ENCODE data around the gene WNK1.
"Not testable (repeated sequence)": the region's sequence is repeated elsewhere in the genome, so short reads cannot be mapped to it uniquely, and the experiment has no call there.

Gene WNK1

GRCh38 chr12:749751-750270 is 2.6 kb upstream of the WNK1 start:
- no peak for DNase-seq

- DNase-seq, result no peak
These were observed 1.8 kb upstream of the WNK1 start for GRCh38 chr12:750366-751191.

GRCh38 chr12:751192-751998 is 984 bp upstream of the WNK1 start:
- peak; percentile 94 to 98 for DNase-seq

GRCh38 chr12:752695-753610 is 574 bp downstream of the WNK1 start:
- peak; percentile 18 to 50 for DNase-seq

- DNase-seq, result peak; percentile 21 to 68
These were observed 1.5 kb downstream of the WNK1 start for GRCh38 chr12:753611-754472.

GRCh38 chr12:754473-754820 is 2.1 kb downstream of the WNK1 start:
- DNase-seq, result no peak

GRCh38 chr12:754851-755562 is 2.6 kb downstream of the WNK1 start:
- peak; percentile 22 to 85 for DNase-seq

GRCh38 chr12:759628-760027 is 7.2 kb downstream of the WNK1 start:
- no peak for DNase-seq

- DNase-seq, result no peak
These were observed 8.9 kb downstream of the WNK1 start for GRCh38 chr12:761256-761655.

- no peak for DNase-seq
These were observed 13.5 kb downstream of the WNK1 start for GRCh38 chr12:765840-766239.

GRCh38 chr12:768434-768833 is 16.1 kb downstream of the WNK1 start:
- DNase-seq, result no peak

- no peak for DNase-seq
These were observed 18.1 kb downstream of the WNK1 start for GRCh38 chr12:770479-770878.

GRCh38 chr12:772056-772697 is 19.8 kb downstream of the WNK1 start:
- DNase-seq, result no peak

- DNase-seq, result no peak
These were observed 21.8 kb downstream of the WNK1 start for GRCh38 chr12:774051-774614.

GRCh38 chr12:775973-776771 is 23.8 kb downstream of the WNK1 start:
- DNase-seq, result not testable (repeated sequence)

GRCh38 chr12:776772-777373 is 24.5 kb downstream of the WNK1 start:
- DNase-seq, result peak in 1 of 2 experiments; percentile 31

GRCh38 chr12:777550-778047 is 25.2 kb downstream of the WNK1 start:
- no peak for DNase-seq

- no peak for DNase-seq
These were observed 26.2 kb downstream of the WNK1 start for GRCh38 chr12:778615-779014.
